ENCODE results near the gene NAA10. TPM values are rescaled to one million over a fixed set of nuclear protein-coding genes. Genes with fewer than 3 reads are reported as not detected.
A peak's percentile ranks its signal among the peaks of the same experiment; 100 is the strongest.

Gene NAA10
- total and polyA plus RNA-seq, 7 donors = 105 to 203 (median 166) TPM

GRCh38 chrX:153971450-153972367, 36.9 kb upstream of the NAA10 start, which contains the start of gene HCFC1:
HCFC1 (minus strand) TSS chrX:153971818; CDS start chrX:153970840, 978 bp downstream.
- intact Hi-C loops (cut with DNase I) = loop anchor here in 1 of 2 donors (5.0 kb wide), 1 partner anchor 41 kb away; no protein-coding TSS in a partner anchor
- ATAC-seq (peak; percentile 75 to 80 (median 79)), DNase-seq (peak; percentile 95 to 98)
- Histone ChIP-seq H3K27me3 (ENCODE audit: insufficient read depth in 3 of 3, low read length in 2 of 3) (no peaks in the 10 kb centered on the region), H3K9me3 (no peaks in the 10 kb centered on the region), H3K4me3 (peak within 1 kb of the TSS; percentile 80), H3K4me1 (peaks cover 41% of the 10 kb centered on the region), H3K36me3 (ENCODE audit: insufficient read depth in 1 of 2, low read depth in 1 of 2) (no peaks in the 10 kb centered on the region), H3K27ac (peak within 1 kb of the TSS; percentile 97)
- no peak for TF ChIP-seq CTCF (IDR thresholded peaks at IDR 0.05)
- WGBS, 3 donors = 0 to 10% (median 0%) methylated on average over 49 to 96 of the region's 96 CpGs

- intact Hi-C loops (cut with DNase I) = loop anchor here in 1 of 2 donors (5.0 kb wide), 1 partner anchor 41 kb away; no protein-coding TSS in a partner anchor
- H3K4me1 ChIP-seq = peaks cover 45% of the 10 kb centered on the region
- TF ChIP-seq CTCF (IDR thresholded peaks at IDR 0.05) = no peak
- 0 to 5% (median 0%) methylated on average over 5 to 34 of the region's 34 CpGs for WGBS, 3 donors
- peak; percentile 68 to 77 (median 72) for ATAC-seq
- H3K9me3 ChIP-seq = no peaks in the 10 kb centered on the region
- H3K4me3 ChIP-seq = peak overlapping the region; percentile 80
- no peaks in the 10 kb centered on the region for H3K27me3 ChIP-seq (ENCODE audit: insufficient read depth in 3 of 3, low read length in 2 of 3)
- peak overlapping the region; percentile 97 for H3K27ac ChIP-seq
- DNase-seq = peak; percentile 93 to 98
- H3K36me3 ChIP-seq (ENCODE audit: insufficient read depth in 1 of 2, low read depth in 1 of 2) = no peaks in the 10 kb centered on the region
Measured at GRCh38 chrX:153971124-153971449, 36.2 kb upstream of the NAA10 start.

- peak in 1 of 2 donors; percentile 78 for DNase-seq
- intact Hi-C loops (cut with DNase I) = loop anchor here in 1 of 2 donors (5.0 kb wide), 1 partner anchor 42 kb away; no protein-coding TSS in a partner anchor
- WGBS, 3 donors = 0 to 10% (median 0%) methylated on average over 26 to 49 of the region's 49 CpGs
- Histone ChIP-seq H3K4me1 (peaks cover 45% of the 10 kb centered on the region), H3K9me3 (no peaks in the 10 kb centered on the region), H3K27me3 (ENCODE audit: insufficient read depth in 3 of 3, low read length in 2 of 3) (no peaks in the 10 kb centered on the region), H3K27ac (peak overlapping the region; percentile 97), H3K36me3 (ENCODE audit: insufficient read depth in 1 of 2, low read depth in 1 of 2) (no peaks in the 10 kb centered on the region), H3K4me3 (peak overlapping the region; percentile 80)
- peak; percentile 7 to 29 (median 14) for ATAC-seq
- TF ChIP-seq CTCF (IDR thresholded peaks at IDR 0.05) = no peak
Measured at GRCh38 chrX:153970357-153971123, 35.7 kb upstream of the NAA10 start.

- WGBS, 3 donors = 2 to 21% (median 6%) methylated on average over 17 to 26 of the region's 26 CpGs
- no peak for TF ChIP-seq CTCF (IDR thresholded peaks at IDR 0.05)
- Histone ChIP-seq H3K4me1 (peaks cover 50% of the 10 kb centered on the region), H3K4me3 (peak overlapping the region; percentile 80), H3K36me3 (ENCODE audit: insufficient read depth in 1 of 2, low read depth in 1 of 2) (no peaks in the 10 kb centered on the region), H3K27ac (peak overlapping the region; percentile 86), H3K9me3 (no peaks in the 10 kb centered on the region), H3K27me3 (ENCODE audit: insufficient read depth in 3 of 3, low read length in 2 of 3) (no peaks in the 10 kb centered on the region)
- intact Hi-C loops (cut with DNase I) = loop anchor here in 1 of 2 donors (5.0 kb wide), 2 partner anchors 42 to 188 kb away; partner anchors contain the start of gene SRPK3
- no peak for ATAC-seq
- DNase-seq = peak in 1 of 2 donors; percentile 72
Measured at GRCh38 chrX:153969904-153970356, 35.1 kb upstream of the NAA10 start.

Measured in psoas muscle (tissue), 8 donors.